ENCODE measurements around the gene TOM1L2.

DNA sequence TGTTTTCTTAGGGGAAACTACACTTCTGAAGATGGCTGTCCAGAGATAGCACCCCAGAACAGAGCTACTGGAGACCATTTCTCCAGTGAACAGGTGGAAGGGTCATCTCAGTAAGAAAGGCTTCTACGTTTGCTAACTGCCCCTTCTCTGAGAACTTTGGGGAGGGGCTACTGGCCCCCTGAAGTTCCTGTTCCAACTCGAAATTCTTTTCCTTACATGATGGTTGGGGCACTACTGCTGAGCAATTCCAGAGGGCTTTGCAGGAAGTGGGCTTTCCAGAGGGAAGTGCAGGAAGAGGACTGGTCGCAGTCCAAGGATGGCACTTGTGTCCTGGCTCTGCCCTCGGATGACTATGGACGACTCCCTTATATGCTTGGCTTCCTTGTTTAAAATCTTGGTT is 31.2 kb downstream of the TOM1L2 start:
- TF ChIP-seq, protein P1, sequence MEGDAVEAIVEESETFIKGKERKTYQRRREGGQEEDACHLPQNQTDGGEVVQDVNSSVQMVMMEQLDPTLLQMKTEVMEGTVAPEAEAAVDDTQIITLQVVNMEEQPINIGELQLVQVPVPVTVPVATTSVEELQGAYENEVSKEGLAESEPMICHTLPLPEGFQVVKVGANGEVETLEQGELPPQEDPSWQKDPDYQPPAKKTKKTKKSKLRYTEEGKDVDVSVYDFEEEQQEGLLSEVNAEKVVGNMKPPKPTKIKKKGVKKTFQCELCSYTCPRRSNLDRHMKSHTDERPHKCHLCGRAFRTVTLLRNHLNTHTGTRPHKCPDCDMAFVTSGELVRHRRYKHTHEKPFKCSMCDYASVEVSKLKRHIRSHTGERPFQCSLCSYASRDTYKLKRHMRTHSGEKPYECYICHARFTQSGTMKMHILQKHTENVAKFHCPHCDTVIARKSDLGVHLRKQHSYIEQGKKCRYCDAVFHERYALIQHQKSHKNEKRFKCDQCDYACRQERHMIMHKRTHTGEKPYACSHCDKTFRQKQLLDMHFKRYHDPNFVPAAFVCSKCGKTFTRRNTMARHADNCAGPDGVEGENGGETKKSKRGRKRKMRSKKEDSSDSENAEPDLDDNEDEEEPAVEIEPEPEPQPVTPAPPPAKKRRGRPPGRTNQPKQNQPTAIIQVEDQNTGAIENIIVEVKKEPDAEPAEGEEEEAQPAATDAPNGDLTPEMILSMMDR (IDR thresholded peaks at IDR 0.05) = no peak
- no peak for TF ChIP-seq ZFX (IDR thresholded peaks at IDR 0.05; ENCODE audit: borderline replicate concordance)

Measured in 22Rv1 (cell line).